ENCODE measurements around the gene ARL13B.
"Not testable (repeated sequence)": the region's sequence is repeated elsewhere in the genome, so short reads cannot be mapped to it uniquely, and the experiment has no call there.

ARL13B gene

GRCh38 chr3:94064243-94064860 lies 84.4 kb downstream of the ARL13B start:
- DNase-seq = peak; percentile 50

GRCh38 chr3:94065122-94065521 lies 85.2 kb downstream of the ARL13B start:
- DNase-seq = no peak

GRCh38 chr3:94065819-94066480 lies 86.0 kb downstream of the ARL13B start:
- no peak for DNase-seq

GRCh38 chr3:94066506-94067500 lies 86.8 kb downstream of the ARL13B start:
- no peak for DNase-seq

- peak; percentile 59 for DNase-seq
Observed at GRCh38 chr3:94069194-94069813, 89.3 kb downstream of the ARL13B start.

GRCh38 chr3:94070341-94070911 lies 90.5 kb downstream of the ARL13B start:
- DNase-seq = no peak

- DNase-seq = no peak
Observed at GRCh38 chr3:94071713-94072284, 91.8 kb downstream of the ARL13B start.

GRCh38 chr3:94076055-94076454 lies 96.1 kb downstream of the ARL13B start:
- no peak for DNase-seq

GRCh38 chr3:94080552-94080951 lies 100.6 kb downstream of the ARL13B start:
- not testable (repeated sequence) for DNase-seq

GRCh38 chr3:94081884-94082283 lies 101.9 kb downstream of the ARL13B start:
- DNase-seq = no peak

GRCh38 chr3:94082391-94082937 lies 102.5 kb downstream of the ARL13B start:
- no peak for DNase-seq

GRCh38 chr3:94083261-94083660 lies 103.3 kb downstream of the ARL13B start:
- DNase-seq = peak; percentile 96

- no peak for DNase-seq
Observed at GRCh38 chr3:94089126-94089525, 109.2 kb downstream of the ARL13B start.

- peak; percentile 4 for DNase-seq
Observed at GRCh38 chr3:94092086-94092485, 112.1 kb downstream of the ARL13B start.

- no peak for DNase-seq
Observed at GRCh38 chr3:94093151-94093550, 113.2 kb downstream of the ARL13B start.

GRCh38 chr3:94095111-94095510 lies 115.2 kb downstream of the ARL13B start:
- DNase-seq = no peak

- no peak for DNase-seq
Observed at GRCh38 chr3:94098452-94098851, 118.5 kb downstream of the ARL13B start.

- no peak for DNase-seq
Observed at GRCh38 chr3:94099311-94099710, 119.4 kb downstream of the ARL13B start.

GRCh38 chr3:94101860-94102259 lies 121.9 kb downstream of the ARL13B start:
- peak; percentile 49 for DNase-seq
